Measurements from ENCODE around the gene ZNF425.

GRCh38 chr7:149053885-149054284 is 72.2 kb downstream of the ZNF425 start:
- TF ChIP-seq FOXM1 (IDR thresholded peaks at IDR 0.05; ENCODE audit: borderline replicate concordance), result no peak
- no peak for TF ChIP-seq FOXK2 (IDR thresholded peaks at IDR 0.05)

All from HEK293T (cell line).